ENCODE results near the gene LARP6. TPM values are rescaled to one million over a fixed set of nuclear protein-coding genes. Genes with fewer than 3 reads are reported as not detected.
"Not testable (repeated sequence)": the region's sequence is repeated elsewhere in the genome, so short reads cannot be mapped to it uniquely, and the experiment has no call there.

Gene LARP6
- total RNA-seq, 1 donor from 2014 or later, result 7.1 TPM

DNA sequence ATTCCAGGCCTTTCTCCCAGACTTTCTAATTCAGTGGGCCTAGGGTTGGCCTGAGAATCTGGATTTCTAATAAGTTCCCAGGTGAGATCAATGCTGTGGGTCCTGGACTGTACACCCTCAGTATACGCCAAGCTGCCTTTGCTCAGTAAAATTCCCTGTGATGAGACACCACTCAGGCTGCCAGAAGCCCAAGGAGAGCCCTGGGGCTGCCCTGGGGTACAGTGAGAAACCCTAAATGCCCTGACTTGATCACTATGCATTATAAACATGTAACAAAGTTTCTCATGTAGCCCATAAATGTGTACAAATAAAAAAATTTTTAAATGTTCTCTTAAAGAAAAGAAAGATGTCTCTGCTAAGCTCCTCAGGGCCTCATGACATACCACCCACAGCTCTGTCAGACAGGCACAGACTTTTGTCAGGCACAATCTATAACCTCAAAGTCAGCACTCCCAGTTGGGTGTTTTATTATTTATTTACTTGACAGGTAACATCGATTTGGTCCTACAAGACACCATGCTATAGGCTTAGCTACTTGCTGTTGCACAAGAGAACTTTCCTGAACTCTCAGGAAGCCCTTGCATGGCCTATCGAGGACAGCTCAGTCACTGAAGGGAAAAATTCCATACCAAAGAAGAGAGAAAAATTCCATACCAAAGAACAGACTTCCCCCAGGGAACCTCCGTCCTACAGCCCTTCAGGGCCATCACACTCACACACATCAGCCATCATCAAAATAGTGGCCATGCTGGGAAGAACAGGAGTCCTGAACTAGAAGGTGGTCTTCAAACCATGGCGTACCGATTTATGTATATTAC, 22.7 kb downstream of the LARP6 start:
- DNase-seq (ENCODE audit: low read depth in 2 of 2), result no peak

GRCh38 chr15:70830615-70831014, 23.3 kb downstream of the LARP6 start:
- no peak for DNase-seq (ENCODE audit: low read depth in 2 of 2)

- DNase-seq (ENCODE audit: low read depth in 2 of 2), result no peak
These were observed 24.4 kb downstream of the LARP6 start for GRCh38 chr15:70829371-70830166.

- no peak for DNase-seq (ENCODE audit: low read depth in 2 of 2)
These were observed 26.2 kb downstream of the LARP6 start for GRCh38 chr15:70827721-70828120.

- DNase-seq (ENCODE audit: low read depth in 2 of 2), result peak; percentile 34 to 65
These were observed 27.3 kb downstream of the LARP6 start for GRCh38 chr15:70826634-70827033.

DNA sequence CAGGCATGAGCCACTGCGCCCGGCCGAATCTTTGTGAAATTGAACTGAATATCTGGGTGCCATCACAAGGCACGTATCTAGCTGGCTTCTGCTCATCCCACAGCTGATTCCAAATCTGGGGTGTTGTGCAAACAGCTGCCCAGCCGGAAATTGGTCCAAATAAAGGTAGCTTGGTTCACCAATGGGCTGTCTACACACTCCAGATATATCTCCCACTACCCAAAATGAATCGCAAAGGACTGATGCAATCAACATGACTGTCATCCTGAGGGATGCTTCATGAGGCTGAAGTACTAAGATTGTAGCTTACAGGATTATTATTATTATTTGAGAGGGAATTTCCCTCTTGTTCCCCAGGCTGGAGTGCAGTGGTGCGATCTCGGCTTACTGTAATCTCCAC, 28.1 kb downstream of the LARP6 start:
- no peak for DNase-seq (ENCODE audit: low read depth in 2 of 2)

- DNase-seq (ENCODE audit: low read depth in 2 of 2), result no peak
These were observed 30.8 kb downstream of the LARP6 start for GRCh38 chr15:70823196-70823595.

GRCh38 chr15:70820214-70820613, 33.7 kb downstream of the LARP6 start:
- no peak for DNase-seq (ENCODE audit: low read depth in 2 of 2)

GRCh38 chr15:70818580-70818979, 35.4 kb downstream of the LARP6 start:
- DNase-seq (ENCODE audit: low read depth in 2 of 2), result no peak

DNA sequence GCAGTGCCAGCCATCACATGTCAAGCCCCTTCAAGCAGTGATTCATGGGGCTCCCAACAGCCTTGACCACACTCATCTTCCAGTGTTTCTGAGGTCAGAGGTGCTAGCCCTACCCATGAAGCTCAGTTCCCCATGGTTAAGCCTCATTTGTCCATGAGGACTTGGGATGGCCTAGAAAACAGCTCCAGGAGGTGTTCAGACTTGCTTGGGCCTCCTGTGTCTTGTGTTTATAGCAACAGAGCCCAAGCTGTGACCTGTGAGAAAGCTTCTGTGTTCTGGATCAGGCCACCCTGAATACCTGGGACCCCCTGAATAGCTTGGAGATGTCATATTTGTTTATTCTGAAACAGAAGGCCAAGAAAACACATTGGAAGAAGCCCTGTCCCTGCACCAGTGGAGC, 36.7 kb downstream of the LARP6 start:
- DNase-seq (ENCODE audit: low read depth in 2 of 2), result no peak

DNA sequence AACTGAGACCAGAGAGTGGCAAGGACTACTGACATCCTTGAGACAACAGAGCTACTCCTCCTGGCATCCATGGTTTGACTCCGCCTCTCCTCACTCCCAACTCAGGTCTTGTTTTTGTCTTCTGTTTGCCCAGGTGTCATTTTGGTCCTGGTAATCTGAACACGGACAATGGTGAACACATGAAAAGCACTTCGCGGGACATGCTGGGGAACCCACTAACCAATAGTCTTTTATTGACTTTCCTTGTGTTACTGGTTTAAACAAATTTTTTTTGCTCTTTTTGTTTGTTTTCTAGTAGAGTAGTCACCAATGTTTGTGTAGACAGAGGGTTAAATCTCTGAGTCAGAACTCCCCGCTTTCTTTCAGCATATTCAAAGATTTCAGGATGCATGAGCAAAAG, 38.4 kb downstream of the LARP6 start:
- DNase-seq (ENCODE audit: low read depth in 2 of 2), result no peak

DNA sequence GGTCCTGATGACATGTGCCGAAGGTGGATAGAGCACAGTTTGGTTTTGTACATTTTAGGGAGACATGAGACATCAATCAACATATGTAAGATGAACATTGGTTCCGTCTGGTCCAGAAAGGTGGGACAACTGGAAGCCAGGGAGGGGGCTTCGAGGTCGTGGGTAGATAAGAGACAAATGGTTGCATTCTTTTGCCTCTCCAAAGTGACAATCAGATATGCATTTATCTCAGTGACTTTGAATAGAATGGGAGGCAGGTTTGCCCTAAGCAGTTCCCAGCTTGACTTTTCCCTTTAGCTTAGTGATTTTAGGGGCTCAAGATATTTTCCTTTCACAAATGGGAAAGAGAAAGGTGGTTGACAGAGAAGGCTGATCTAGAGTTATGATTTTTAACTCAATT, 38.9 kb downstream of the LARP6 start:
- not testable (repeated sequence) for DNase-seq (ENCODE audit: low read depth in 2 of 2)

- DNase-seq (ENCODE audit: low read depth in 2 of 2), result no peak
These were observed 41.1 kb downstream of the LARP6 start for GRCh38 chr15:70812827-70813364.

GRCh38 chr15:70810916-70811578, 42.9 kb downstream of the LARP6 start:
- peak; percentile 53 to 75 for DNase-seq (ENCODE audit: low read depth in 2 of 2)

- peak; percentile 51 to 91 for DNase-seq (ENCODE audit: low read depth in 2 of 2)
These were observed 46.8 kb downstream of the LARP6 start for GRCh38 chr15:70806992-70807712.

DNA sequence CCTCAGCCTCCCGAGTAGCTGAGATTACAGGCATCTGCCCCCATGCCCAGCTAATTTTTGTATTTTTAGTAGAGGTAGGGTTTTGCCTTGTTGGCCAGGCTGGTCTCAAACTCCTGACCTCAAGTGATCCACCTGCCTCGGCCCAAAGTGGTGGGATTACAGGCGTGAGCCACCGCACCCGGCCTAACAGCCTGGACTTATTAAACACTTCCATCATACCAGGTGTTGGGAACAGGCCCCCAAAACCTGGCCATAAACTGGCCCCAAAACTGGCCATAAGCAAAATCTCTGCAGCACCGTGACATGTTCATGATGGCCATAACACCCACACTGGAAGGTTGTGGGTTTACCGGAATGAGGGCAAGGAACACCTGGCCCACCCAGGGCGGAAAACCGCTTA, 49.6 kb downstream of the LARP6 start:
- DNase-seq (ENCODE audit: low read depth in 2 of 2), result not testable (repeated sequence)

DNA sequence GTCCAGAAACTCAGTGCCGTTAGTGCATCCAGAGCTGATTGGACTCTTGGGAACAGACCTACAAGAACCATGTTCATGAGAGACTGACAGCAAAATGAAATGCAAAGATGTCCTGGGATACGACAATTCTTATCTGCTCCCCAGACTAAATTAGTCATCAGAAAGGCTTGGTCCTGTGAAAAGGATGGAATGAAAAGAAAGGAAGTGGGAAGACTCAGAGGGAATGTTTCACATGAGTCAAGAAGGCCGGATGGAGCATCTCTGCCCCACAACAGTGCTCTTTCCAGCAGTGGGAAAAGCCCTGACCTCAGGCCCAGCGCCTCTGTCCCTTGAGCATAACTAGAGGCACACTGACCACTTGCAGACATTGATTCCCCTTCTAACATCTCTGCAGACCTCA, 51.3 kb downstream of the LARP6 start:
- peak in 1 of 2 donors; percentile 49 for DNase-seq (ENCODE audit: low read depth in 2 of 2)

GRCh38 chr15:70801109-70801508, 52.8 kb downstream of the LARP6 start:
- no peak for DNase-seq (ENCODE audit: low read depth in 2 of 2)

DNA sequence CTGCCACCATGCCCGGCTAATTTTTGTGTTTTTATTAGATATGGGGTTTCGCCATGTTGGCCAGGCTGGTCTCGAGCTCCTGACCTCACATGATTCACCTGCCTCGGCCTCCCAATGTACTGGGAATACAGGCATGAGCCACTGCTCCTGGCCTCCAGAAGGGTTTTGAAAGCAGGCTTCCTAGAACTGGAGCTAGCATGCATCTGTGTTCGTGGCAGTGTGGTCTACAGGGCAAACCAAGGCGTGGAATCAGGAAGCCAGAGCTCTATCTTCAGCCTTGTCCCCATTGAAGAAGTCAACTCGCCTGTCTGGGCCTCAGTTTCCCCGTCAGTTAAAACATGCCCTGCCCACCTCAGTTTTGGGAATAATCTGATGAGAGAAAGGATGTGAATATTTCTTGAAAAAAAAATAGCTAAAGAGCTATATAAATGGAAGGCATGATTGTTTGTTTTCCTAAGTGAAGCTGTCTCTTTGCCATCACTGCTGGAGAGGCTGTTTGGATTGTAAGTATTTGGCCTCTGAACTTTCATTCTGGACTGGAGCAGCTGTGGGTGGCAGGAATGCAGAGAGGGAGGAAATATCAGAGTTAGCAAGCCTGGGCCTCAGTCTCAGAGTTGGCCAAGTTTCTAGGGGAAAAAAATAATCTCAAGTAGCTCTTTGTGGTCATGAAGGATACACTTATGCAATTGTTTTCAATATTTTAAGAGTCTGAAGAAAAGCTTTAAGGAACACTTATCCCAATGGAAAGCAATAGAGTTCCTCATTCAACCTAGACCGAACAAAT, 54.1 kb downstream of the LARP6 start:
- peak; percentile 24 to 93 for DNase-seq (ENCODE audit: low read depth in 2 of 2)

DNA sequence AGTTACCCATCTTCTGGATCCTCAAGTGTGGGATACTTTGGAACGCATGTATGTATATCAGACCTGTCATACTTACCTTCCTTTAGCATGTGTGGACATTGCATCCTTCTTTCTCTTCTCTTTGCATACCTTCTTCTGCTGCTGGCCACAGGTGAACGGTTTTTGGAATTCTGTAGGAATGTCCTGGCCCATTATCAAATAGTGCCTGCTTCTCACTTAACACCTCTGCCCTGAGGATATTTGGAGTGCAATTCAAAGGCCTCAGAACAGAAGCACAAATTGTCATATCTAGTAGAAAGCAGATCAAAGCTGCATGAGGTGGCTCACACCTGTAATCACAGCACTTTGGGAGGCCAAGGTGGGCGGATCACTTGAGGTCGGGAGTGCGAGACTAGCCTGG, 56.5 kb downstream of the LARP6 start:
- no peak for DNase-seq (ENCODE audit: low read depth in 2 of 2)

Data from lung microvascular endothelial cell (primary cell).